GM23338 (cell line): ENCODE measurements around the gene PRXL2C. TPM values are rescaled to one million over a fixed set of nuclear protein-coding genes. Genes with fewer than 3 reads are reported as not detected.

Source experiments
- CREB1 ChIP-seq: fragments of 250-450 bp; sonication (Bioruptor Pico); IDR thresholded peaks from 2 replicates; pipeline ENCODE4 v1.5.0; 2020; ENCODE audit warnings: low read depth, mild to moderate bottlenecking, moderate library complexity
- CTCF ChIP-seq, 2 experiments: fragments of 200-600 bp in 1 of 2; sonication (generic) in 1 of 2; conservative IDR thresholded peaks; 2 replicates each; pipeline versions ENCODE4 v1.5.1 to v1.6.1; 2016 to 2017; ENCODE audit warnings: antibody characterized with exemption in 2 of 2, low read depth in 2 of 2, mild to moderate bottlenecking in 2 of 2, moderate library complexity in 1 of 2
- EZH2 ChIP-seq: fragments of 200-600 bp; sonication (generic); IDR thresholded peaks from one replicate; pipeline ENCODE4 v1.8.0; 2017; ENCODE audit warnings: antibody characterized with exemption, mild to moderate bottlenecking, low read depth; ENCODE audit not compliant: unreplicated experiment
- EZH2phosphoT487 ChIP-seq: fragments of 200-600 bp; sonication (generic); IDR thresholded peaks from one replicate; pipeline ENCODE4 v1.8.1; 2018; ENCODE audit warnings: antibody characterized with exemption; ENCODE audit not compliant: unreplicated experiment
- JUNB ChIP-seq: IDR thresholded peaks from one replicate; pipeline ENCODE4 v1.6.1; 2016; ENCODE audit warnings: antibody characterized with exemption; ENCODE audit not compliant: unreplicated experiment
- NANOG ChIP-seq: IDR thresholded peaks from 2 replicates; pipeline ENCODE4 v1.6.1; 2016; ENCODE audit warnings: antibody characterized with exemption, borderline replicate concordance
- POLR2AphosphoS5 ChIP-seq: IDR thresholded peaks from 2 replicates; pipeline ENCODE4 v1.6.1; 2016; ENCODE audit warnings: antibody characterized with exemption, low read depth
- REST ChIP-seq: IDR thresholded peaks from one replicate; pipeline ENCODE4 v1.6.1; 2018; ENCODE audit warnings: antibody characterized with exemption; ENCODE audit not compliant: unreplicated experiment
- STAT1 ChIP-seq: IDR thresholded peaks from one replicate; pipeline ENCODE4 v1.6.1; 2016; ENCODE audit warnings: antibody characterized with exemption; ENCODE audit not compliant: unreplicated experiment
- ZNF114 ChIP-seq: fragments of 250-450 bp; sonication (Bioruptor Pico); IDR thresholded peaks from 2 replicates; pipeline ENCODE4 v1.5.0; 2020; ENCODE audit warnings: mild to moderate bottlenecking, moderate library complexity
- ZNF331 ChIP-seq: fragments of 250-450 bp; sonication (Bioruptor Pico); IDR thresholded peaks from 2 replicates; pipeline ENCODE4 v1.5.0; 2020; ENCODE audit warnings: low read depth, mild to moderate bottlenecking, moderate library complexity
- ZNF462 ChIP-seq: fragments of 250-450 bp; sonication (Bioruptor Pico); IDR thresholded peaks from 2 replicates; pipeline ENCODE4 v1.5.0; 2020; ENCODE audit warnings: mild to moderate bottlenecking, moderate library complexity
- polyA plus RNA-seq: library from polyadenylated mRNA; unstranded; fragments of >200 nt; fragmentation: Nextera tagmentation; extraction: Ambion mirVana; gene quantifications from 2 replicates; pipeline ENCODE4 v1.2.1, GENCODE V29; 2016
- total RNA-seq: library from RNA; depleted of rRNA; stranded (reverse); fragments of >200 nt; shearing (Covaris generic); gene quantifications from 2 replicates; pipeline ENCODE4 v1.2.3, GENCODE V29; 2014

The PRXL2C gene
- total and polyA plus RNA-seq, 2 experiments from 2014 or later = 5.2 to 7.9 TPM

GRCh38 chr9:96688187-96688586, 33.1 kb upstream of the PRXL2C start (continued):
- TF ChIP-seq ZNF462 (CRISPR knock-in tag) (no peak), CTCF (conservative IDR thresholded peaks at IDR 0.05; ENCODE audit: low read depth in 2 of 2) (no peak), ZNF331 (CRISPR knock-in tag) (no peak), CREB1 (no peak), STAT1 (no peak), EZH2phosphoT487 (no peak), POLR2AphosphoS5 (no peak), REST (no peak), JUNB (no peak), EZH2 (no peak), NANOG (no peak), ZNF114 (CRISPR knock-in tag) (no peak)
